WI38 (cell line): Measurements from ENCODE around the gene WDR86.

ENCODE experiments used
- H3K4me3 ChIP-seq: 2 replicates; pipeline ENCODE4 v1.5.1; 2011; ENCODE audit warnings: low read depth, mild to moderate bottlenecking, control low read depth, low read length
- TF ChIP-seq, protein P1 (sequence below): IDR thresholded peaks from 2 replicates; pipeline ENCODE4 v1.5.1; 2012; ENCODE audit warnings: low read depth, mild to moderate bottlenecking, control low read depth, low read length

Gene WDR86

GRCh38 chr7:151430391-151431205 lies 20.8 kb upstream of the WDR86 start:
- no peak overlapping the region for H3K4me3 ChIP-seq
- TF ChIP-seq, protein P1, sequence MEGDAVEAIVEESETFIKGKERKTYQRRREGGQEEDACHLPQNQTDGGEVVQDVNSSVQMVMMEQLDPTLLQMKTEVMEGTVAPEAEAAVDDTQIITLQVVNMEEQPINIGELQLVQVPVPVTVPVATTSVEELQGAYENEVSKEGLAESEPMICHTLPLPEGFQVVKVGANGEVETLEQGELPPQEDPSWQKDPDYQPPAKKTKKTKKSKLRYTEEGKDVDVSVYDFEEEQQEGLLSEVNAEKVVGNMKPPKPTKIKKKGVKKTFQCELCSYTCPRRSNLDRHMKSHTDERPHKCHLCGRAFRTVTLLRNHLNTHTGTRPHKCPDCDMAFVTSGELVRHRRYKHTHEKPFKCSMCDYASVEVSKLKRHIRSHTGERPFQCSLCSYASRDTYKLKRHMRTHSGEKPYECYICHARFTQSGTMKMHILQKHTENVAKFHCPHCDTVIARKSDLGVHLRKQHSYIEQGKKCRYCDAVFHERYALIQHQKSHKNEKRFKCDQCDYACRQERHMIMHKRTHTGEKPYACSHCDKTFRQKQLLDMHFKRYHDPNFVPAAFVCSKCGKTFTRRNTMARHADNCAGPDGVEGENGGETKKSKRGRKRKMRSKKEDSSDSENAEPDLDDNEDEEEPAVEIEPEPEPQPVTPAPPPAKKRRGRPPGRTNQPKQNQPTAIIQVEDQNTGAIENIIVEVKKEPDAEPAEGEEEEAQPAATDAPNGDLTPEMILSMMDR = no peak

DNA sequence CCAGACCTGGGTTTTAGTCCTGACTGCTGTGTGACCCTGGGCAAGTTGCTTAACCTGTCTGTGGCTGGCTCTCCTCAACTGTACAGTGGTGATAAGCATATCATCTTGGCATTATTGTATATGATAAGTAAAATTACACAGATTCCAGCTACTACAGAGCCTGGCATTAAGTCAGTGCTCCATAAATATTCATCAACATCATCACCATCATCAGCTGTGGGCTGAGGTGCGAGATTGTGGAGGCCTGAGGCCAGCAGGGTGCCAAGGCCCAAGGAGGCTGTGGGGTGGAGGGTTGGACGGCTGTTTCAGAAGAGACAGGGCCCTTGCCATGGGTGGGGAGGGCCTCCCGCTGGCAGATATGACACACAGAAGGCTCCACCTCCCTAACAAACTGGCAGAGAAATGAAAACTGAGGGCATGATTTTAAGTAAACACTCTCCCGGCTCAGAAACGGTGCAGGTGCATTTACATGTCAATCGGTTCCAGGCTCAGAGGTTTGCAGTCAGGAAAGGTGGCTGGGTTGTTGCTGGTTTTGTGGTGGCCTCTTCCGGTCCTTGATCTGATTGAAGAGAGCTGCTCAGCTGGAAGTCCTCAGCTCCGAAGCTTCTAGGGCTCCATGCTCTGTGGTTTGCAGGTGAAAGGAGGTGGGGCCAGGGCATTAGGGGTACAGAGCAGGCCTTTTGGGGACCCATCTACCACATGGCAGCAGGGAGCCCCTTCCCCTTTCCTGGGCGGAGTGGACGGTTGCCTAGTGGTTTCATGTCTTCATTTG lies 19.9 kb upstream of the WDR86 start:
- TF ChIP-seq, protein P1 = no peak
- no peak overlapping the region for H3K4me3 ChIP-seq

- H3K4me3 ChIP-seq = no peak overlapping the region
- TF ChIP-seq, protein P1 = no peak
Observed at GRCh38 chr7:151429237-151429559, 19.4 kb upstream of the WDR86 start.

DNA sequence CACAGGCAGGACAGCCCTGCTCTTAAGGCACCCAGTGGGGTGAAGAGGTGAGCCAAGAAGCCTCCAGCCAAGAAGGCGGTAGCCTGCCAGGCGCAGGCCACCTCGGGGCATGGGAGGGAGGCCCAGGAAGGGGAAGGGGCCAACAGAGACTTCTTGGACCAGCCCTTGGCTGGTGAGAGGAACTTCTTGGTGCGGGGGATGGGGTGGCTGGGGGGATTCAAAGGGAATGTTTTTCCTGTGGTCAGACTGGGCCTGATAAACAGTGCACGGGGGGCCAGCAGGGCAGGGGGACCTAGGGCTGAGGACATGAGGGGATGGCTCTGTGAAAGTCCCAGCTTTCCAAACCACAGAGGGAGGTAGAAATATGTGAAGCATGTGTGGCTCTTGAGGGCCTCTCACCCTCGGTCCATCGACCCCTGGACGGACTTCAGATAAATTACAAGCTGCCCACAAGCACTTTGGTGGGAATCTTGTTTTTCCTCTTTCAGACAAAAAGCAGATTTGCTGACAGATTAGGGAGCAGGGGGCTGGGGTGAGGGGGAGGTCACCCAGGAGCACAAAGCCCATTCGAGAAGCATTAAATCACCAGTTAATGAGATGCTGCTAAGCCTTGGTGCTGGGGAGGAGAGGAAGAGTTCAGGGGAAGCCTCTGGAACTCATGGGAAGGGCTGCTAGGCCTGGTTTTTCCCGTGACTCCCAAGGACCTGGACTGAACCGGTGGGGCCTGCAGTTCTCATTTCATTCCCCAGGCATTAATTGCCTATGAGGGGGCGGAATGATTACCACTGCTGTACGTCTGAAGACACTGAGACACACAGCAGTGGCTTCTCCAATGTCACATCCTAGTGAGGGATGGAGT lies 18.8 kb upstream of the WDR86 start:
- no peak overlapping the region for H3K4me3 ChIP-seq
- TF ChIP-seq, protein P1 = no peak

DNA sequence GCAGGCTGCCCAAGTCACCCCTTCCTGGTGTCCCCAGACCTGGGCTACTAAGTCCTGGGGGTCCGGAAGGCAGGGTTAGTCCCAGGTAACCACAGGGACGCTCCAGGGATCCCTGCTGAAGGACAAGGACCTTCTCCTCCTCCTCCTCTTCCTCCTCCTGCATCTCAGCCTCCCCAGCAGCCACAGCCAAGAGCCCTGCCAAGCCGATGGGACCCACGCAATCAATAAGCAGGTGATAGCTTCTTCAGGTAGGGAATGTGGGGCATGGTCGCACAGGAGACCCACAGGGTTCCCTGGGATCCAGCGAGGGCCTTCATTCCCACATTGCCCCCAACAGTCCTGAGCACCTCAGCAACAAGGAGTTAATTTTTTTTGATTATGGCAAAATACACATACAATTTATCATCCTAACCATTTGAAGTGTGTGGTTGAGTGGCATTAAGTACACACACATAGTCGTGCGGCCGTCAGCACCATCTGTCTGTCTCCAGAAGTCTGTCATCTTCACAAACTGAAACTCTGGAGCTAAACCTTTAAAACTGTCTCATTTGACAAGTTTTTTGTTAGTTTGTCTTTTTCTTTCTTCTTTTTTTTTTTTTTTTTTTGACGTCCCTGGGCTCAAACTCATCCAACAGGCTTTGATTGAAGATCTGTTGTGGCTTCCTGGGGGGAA lies 18.0 kb upstream of the WDR86 start:
- no peak overlapping the region for H3K4me3 ChIP-seq
- TF ChIP-seq, protein P1 = no peak

DNA sequence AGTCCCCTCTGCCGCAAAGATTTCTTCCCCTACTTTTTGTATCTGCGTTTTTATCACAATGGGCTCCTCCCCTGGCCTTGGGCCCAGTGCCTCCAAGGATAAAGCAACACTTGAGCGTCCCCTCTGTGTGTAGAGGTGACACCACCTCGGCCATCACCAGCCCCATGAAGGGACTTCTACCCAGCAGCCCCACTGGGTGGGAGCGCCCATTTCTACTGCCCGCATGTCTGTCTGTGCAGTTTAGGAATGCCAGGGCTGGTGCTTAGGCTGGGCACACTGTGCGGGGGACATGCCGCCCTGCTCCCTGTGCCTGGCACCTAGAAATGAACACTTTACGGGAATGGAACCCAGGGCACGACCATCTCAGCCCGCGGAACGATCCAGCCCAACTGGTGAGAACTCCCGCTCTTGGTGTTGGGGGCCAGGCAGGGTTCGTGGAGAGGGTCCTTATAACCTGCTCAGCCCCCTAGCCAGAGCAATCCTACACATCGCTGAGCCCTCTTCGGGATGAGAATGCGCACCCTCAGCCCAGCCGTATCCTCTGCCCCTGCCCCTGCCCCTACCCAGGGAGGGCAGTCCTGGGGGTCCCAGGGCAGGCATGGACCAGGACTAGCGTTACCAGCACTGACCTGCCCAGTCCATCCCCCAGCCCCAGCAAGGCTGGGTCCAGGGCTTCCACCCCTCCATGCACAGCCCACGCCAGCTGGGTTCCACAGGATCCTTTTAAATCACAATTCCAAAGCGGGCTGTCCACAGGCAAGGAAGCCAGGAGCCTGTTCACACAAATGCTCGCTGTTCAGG lies 17.3 kb upstream of the WDR86 start:
- TF ChIP-seq, protein P1 = no peak
- H3K4me3 ChIP-seq = no peak overlapping the region
